IMR-90 (cell line): ENCODE measurements around the gene ZMYND11. TPM values are rescaled to one million over a fixed set of nuclear protein-coding genes. Genes with fewer than 3 reads are reported as not detected.

ENCODE experiments used
- ATAC-seq: fragments of 200-7000 bp; cut with Tn5 transposase; 2 replicates; pipeline ENCODE4 v1.9.1; 2020; ENCODE audit warnings: low read depth, mild to moderate bottlenecking, moderate library complexity
- BruUV-seq: library from RNA; stranded (reverse); fragments of 400-500 nt; replicated peaks from 2 replicates; lab custom pipeline; 2021; lab: Mats Ljungman, UMichigan
- CTCF ChIA-PET: fragments of 300-600 bp; formaldehyde crosslinking; extraction: SDS; loops from one replicate; lab custom pipeline; 2021; ENCODE audit warnings: antibody characterized with exemption; lab: Yijun Ruan, JAX
- POLR2A ChIA-PET: fragments of 300-600 bp; sonication (Branson Sonifier 250); formaldehyde crosslinking; loops from one replicate; lab custom pipeline; 2022; ENCODE audit warnings: antibody characterized with exemption; ENCODE audit not compliant: unreplicated experiment; lab: Charles Lee
- DNase-seq: peaks from one replicate; pipeline ENCODE4 v3.0.0; 2013
- H2AFZ ChIP-seq: replicated peaks from 2 replicates; pipeline ENCODE3; 2013; ENCODE audit warnings: low read length, mild to moderate bottlenecking; ENCODE audit not compliant: poor library complexity
- H2AK5ac ChIP-seq: 2 replicates; pipeline ENCODE4 v1.6.1; 2013; ENCODE audit warnings: low read depth, low read length, inconsistent platforms
- H2AK9ac ChIP-seq: replicated peaks from 2 replicates; pipeline ENCODE3; 2013; ENCODE audit warnings: mild to moderate bottlenecking, low read depth, low read length, moderate library complexity; ENCODE audit not compliant: poor library complexity
- H2BK120ac ChIP-seq: 2 replicates; pipeline ENCODE4 v1.6.1; 2013; ENCODE audit warnings: low read depth, low read length, inconsistent platforms
- H2BK15ac ChIP-seq: 3 replicates; pipeline ENCODE4 v1.6.1; 2013; ENCODE audit warnings: low read depth, low read length, inconsistent platforms
- H2BK20ac ChIP-seq: 2 replicates; pipeline ENCODE4 v1.6.1; 2013; ENCODE audit warnings: low read depth, mild to moderate bottlenecking, inconsistent platforms, low read length, moderate library complexity
- H2BK5ac ChIP-seq: 2 replicates; pipeline ENCODE4 v1.6.1; 2013; ENCODE audit warnings: mild to moderate bottlenecking, low read depth, low read length, inconsistent platforms; ENCODE audit not compliant: poor library complexity, severe bottlenecking
- H3K14ac ChIP-seq: replicated peaks from 2 replicates; pipeline ENCODE4 v1.6.1; 2013; ENCODE audit warnings: low read depth, low read length, inconsistent platforms
- H3K18ac ChIP-seq: 2 replicates; pipeline ENCODE4 v1.6.1; 2013; ENCODE audit warnings: low read depth, low read length, control low read depth
- H3K23ac ChIP-seq: 2 replicates; pipeline ENCODE4 v1.6.1; 2013; ENCODE audit warnings: low read depth, low read length, inconsistent platforms
- H3K27ac ChIP-seq: 2 replicates; pipeline ENCODE4 v1.5.1; 2013; ENCODE audit warnings: mild to moderate bottlenecking, control low read depth, low read length; ENCODE audit not compliant: insufficient read depth
- H3K27me3 ChIP-seq: 2 replicates; pipeline ENCODE4 v1.6.1; 2013; ENCODE audit warnings: low read length; ENCODE audit not compliant: control insufficient read depth, insufficient read depth
- H3K36me3 ChIP-seq: 2 replicates; pipeline ENCODE4 v1.6.1; 2013; ENCODE audit warnings: low read length, mixed read lengths; ENCODE audit not compliant: control insufficient read depth, insufficient read depth
- H3K4ac ChIP-seq: 2 replicates; pipeline ENCODE4 v1.6.1; 2013; ENCODE audit warnings: low read depth, low read length, inconsistent platforms
- H3K4me1 ChIP-seq: 2 replicates; pipeline ENCODE4 v1.6.1; 2013; ENCODE audit warnings: low read length, mixed read lengths; ENCODE audit not compliant: control insufficient read depth, insufficient read depth
- H3K4me2 ChIP-seq: 2 replicates; pipeline ENCODE4 v1.6.1; 2013; ENCODE audit warnings: low read depth, mild to moderate bottlenecking, control low read depth, low read length, moderate library complexity
- H3K4me3 ChIP-seq: 2 replicates; pipeline ENCODE4 v1.5.1; 2013; ENCODE audit warnings: low read depth, mild to moderate bottlenecking, control low read depth, low read length, moderate library complexity; ENCODE audit not compliant: insufficient read depth
- H3K56ac ChIP-seq: 2 replicates; pipeline ENCODE4 v1.6.1; 2013; ENCODE audit warnings: low read length, inconsistent platforms; ENCODE audit not compliant: insufficient read depth; ENCODE audit errors: extremely low read depth
- H3K79me1 ChIP-seq, 2 experiments: 2 replicates each; pipeline ENCODE4 v1.6.1; 2013; ENCODE audit warnings: low read length in 2 of 2, inconsistent platforms in 1 of 2, low read depth in 1 of 2
- H3K9ac ChIP-seq: 2 replicates; pipeline ENCODE4 v1.6.1; 2013; ENCODE audit warnings: low read depth, low read length, control low read depth
- H3K9me1 ChIP-seq: 2 replicates; pipeline ENCODE4 v1.6.1; 2013; ENCODE audit warnings: low read length, inconsistent platforms; ENCODE audit not compliant: insufficient read depth
- H3K9me3 ChIP-seq: 2 replicates; pipeline ENCODE4 v1.6.1; 2013; ENCODE audit warnings: low read length; ENCODE audit not compliant: control insufficient read depth, insufficient read depth
- H4K20me1 ChIP-seq: 2 replicates; pipeline ENCODE4 v1.6.1; 2013; ENCODE audit warnings: low read length, inconsistent platforms; ENCODE audit not compliant: insufficient read depth
- H4K5ac ChIP-seq: 2 replicates; pipeline ENCODE4 v1.6.1; 2013; ENCODE audit warnings: mild to moderate bottlenecking, low read depth, low read length, control low read depth
- H4K8ac ChIP-seq, 2 experiments: 2 replicates each; pipeline ENCODE4 v1.6.1; 2013; ENCODE audit warnings: low read depth in 2 of 2, low read length in 2 of 2, control low read depth in 1 of 2, inconsistent platforms in 1 of 2
- H4K91ac ChIP-seq: 2 replicates; pipeline ENCODE4 v1.6.1; 2013; ENCODE audit warnings: low read depth, low read length, inconsistent platforms; ENCODE audit not compliant: insufficient read depth
- BHLHE40 ChIP-seq: fragments of 150-350 bp; IDR thresholded peaks from 2 replicates; pipeline ENCODE4 v1.6.1; 2016; ENCODE audit warnings: mild to moderate bottlenecking, low read depth, low read length
- MAFK ChIP-seq: IDR thresholded peaks from 2 replicates; pipeline ENCODE4 v1.6.1; 2012; ENCODE audit warnings: low read depth, low read length, improper control_type of control experiment
- MAZ ChIP-seq: IDR thresholded peaks from 2 replicates; pipeline ENCODE4 v1.6.1; 2012; ENCODE audit warnings: low read depth, mild to moderate bottlenecking, low read length, improper control_type of control experiment, moderate library complexity, borderline replicate concordance
- POLR2A ChIP-seq: IDR thresholded peaks from 2 replicates; pipeline ENCODE4 v1.6.1; 2012; ENCODE audit warnings: mild to moderate bottlenecking, low read depth, low read length
- RAD21 ChIP-seq: IDR thresholded peaks from 2 replicates; pipeline ENCODE4 v1.6.1; 2012; ENCODE audit warnings: low read length, improper control_type of control experiment
- RFX5 ChIP-seq: IDR thresholded peaks from 2 replicates; pipeline ENCODE4 v1.8.0; 2012; ENCODE audit warnings: low read depth, mild to moderate bottlenecking, low read length, moderate library complexity
- SMC3 ChIP-seq: fragments of 150-350 bp; IDR thresholded peaks from 2 replicates; pipeline ENCODE4 v1.6.1; 2016; ENCODE audit warnings: low read depth, mild to moderate bottlenecking, antibody characterized with exemption, low read length, moderate library complexity
- WGBS, 2 experiments: methylation state at CpG; one replicate each; pipeline versions ENCODE4 v1.1.5 to v1.1.7; 2013; ENCODE audit warnings: missing lambda C conversion rate in 2 of 2; ENCODE audit not compliant: insufficient read length in 1 of 2; ENCODE audit errors: extremely low coverage in 2 of 2; 5-methylcytosine and 5-hydroxymethylcytosine counted together
- dilution Hi-C: fragments of 300-500 bp; cut with HindIII; formaldehyde crosslinking; loops from one replicate; pipeline ENCODE4 v1.14.3; 2018; ENCODE audit warnings: low sequenced_read_pairs; ENCODE audit not compliant: unreplicated experiment
- in situ Hi-C: fragments of 300-500 bp; cut with MboI; formaldehyde crosslinking; loops from 3 replicates; pipeline ENCODE4 v1.14.3; 2019; ENCODE audit warnings: low sequenced_read_pairs, inconsistent platforms, mixed read lengths
- intact Hi-C: fragments of 100-400 bp; cut with micrococcal nuclease; formaldehyde crosslinking; loops from 2 replicates; pipeline ENCODE4 v1.10.0; 2022
- polyA plus RNA-seq, 3 experiments: library from polyadenylated mRNA; depleted of rRNA; stranded (reverse); fragments of >200 nt; gene quantifications; 2 replicates each; pipeline ENCODE4 v1.2.3, GENCODE V29; 2012; ENCODE audit warnings: low replicate concordance in 1 of 3
- total RNA-seq: library from RNA; depleted of rRNA; stranded (reverse); fragments of >200 nt; gene quantifications from 2 replicates; pipeline ENCODE4 v1.2.3, GENCODE V29; 2012
- TF ChIP-seq, protein P1 (sequence below): conservative IDR thresholded peaks from 2 replicates; pipeline ENCODE4 v1.5.1; 2012; ENCODE audit warnings: mild to moderate bottlenecking, low read depth, low read length, improper control_type of control experiment

Gene ZMYND11
- total and polyA plus RNA-seq, 2 of the 4 experiments (the other 2 are of a cell fraction) = 39.5 to 72.2 TPM

DNA sequence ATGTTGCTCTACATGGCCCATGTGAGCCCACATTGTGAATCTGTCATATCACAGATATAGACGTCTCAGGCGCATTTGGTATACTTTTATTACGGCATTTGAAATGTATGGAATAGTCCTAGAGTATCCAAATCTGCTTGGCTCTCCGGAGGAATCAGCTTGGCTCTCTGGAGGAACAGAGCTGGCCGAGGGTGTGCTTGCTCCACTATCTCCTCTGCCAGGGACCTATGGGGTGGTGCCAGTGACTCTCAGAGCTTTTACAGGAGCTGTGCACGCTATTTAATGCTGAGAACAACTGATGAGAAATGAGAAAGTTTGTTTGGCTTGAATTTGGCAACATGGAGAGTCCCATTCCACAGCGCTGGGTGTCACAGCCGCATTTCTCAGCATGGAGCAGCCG is 144.0 kb downstream of the ZMYND11 start:
- H3K14ac ChIP-seq = no peak overlapping the region
- no peak overlapping the region for H2AK5ac ChIP-seq
- no peak overlapping the region for H4K91ac ChIP-seq
- dilution Hi-C loops (no loop called here), in situ Hi-C loops (no loop called here), intact Hi-C loops (no loop called here)
- TF ChIP-seq MAZ (no peak), BHLHE40 (no peak), POLR2A (no peak), SMC3 (no peak), RFX5 (no peak), RAD21 (no peak), MAFK (no peak)
- TF ChIP-seq, protein P1, sequence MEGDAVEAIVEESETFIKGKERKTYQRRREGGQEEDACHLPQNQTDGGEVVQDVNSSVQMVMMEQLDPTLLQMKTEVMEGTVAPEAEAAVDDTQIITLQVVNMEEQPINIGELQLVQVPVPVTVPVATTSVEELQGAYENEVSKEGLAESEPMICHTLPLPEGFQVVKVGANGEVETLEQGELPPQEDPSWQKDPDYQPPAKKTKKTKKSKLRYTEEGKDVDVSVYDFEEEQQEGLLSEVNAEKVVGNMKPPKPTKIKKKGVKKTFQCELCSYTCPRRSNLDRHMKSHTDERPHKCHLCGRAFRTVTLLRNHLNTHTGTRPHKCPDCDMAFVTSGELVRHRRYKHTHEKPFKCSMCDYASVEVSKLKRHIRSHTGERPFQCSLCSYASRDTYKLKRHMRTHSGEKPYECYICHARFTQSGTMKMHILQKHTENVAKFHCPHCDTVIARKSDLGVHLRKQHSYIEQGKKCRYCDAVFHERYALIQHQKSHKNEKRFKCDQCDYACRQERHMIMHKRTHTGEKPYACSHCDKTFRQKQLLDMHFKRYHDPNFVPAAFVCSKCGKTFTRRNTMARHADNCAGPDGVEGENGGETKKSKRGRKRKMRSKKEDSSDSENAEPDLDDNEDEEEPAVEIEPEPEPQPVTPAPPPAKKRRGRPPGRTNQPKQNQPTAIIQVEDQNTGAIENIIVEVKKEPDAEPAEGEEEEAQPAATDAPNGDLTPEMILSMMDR = no peak
- ATAC-seq = no peak
- H2AK9ac ChIP-seq = no peak overlapping the region
- no peak overlapping the region for H3K23ac ChIP-seq
- no peak overlapping the region for H2BK120ac ChIP-seq
- no peak overlapping the region for H3K18ac ChIP-seq
- no peak overlapping the region for H3K4ac ChIP-seq
- H4K20me1 ChIP-seq = no peaks in the 10 kb centered on the region
- ChIA-PET POLR2A (no interaction called here), CTCF (no interaction called here)
- H4K5ac ChIP-seq = no peak overlapping the region
- peaks cover 24% of the 10 kb centered on the region; the same call in 1 of the 2 replicates for H3K9me1 ChIP-seq
- no peak overlapping the region for H3K27ac ChIP-seq
- 96% methylated on average over 4 of the region's 9 CpGs; no CpG with 5 or more reads in 1 of the 2 experiments for WGBS, 2 experiments
- no peak overlapping the region for H3K4me2 ChIP-seq
- H3K36me3 ChIP-seq = peaks cover 56% of the 10 kb centered on the region
- H2BK20ac ChIP-seq = no peak overlapping the region
- H2BK5ac ChIP-seq = no peak overlapping the region
- no peak overlapping the region for H2AFZ ChIP-seq
- H3K9ac ChIP-seq = no peak overlapping the region
- no peak overlapping the region for H3K4me3 ChIP-seq
- H4K8ac ChIP-seq = no peak overlapping the region
- H3K79me1 ChIP-seq = peaks cover 2 to 27% of the 10 kb centered on the region in 2 experiments; a peak in 3 of 4 replicates
- DNase-seq = no peak
- H2BK15ac ChIP-seq = no peak overlapping the region
- peaks cover 7% of the 10 kb centered on the region for H3K4me1 ChIP-seq
- no TSS peak for BruUV-seq
- no peak overlapping the region for H3K56ac ChIP-seq
- no peaks in the 10 kb centered on the region for H3K9me3 ChIP-seq
- H3K27me3 ChIP-seq = no peaks in the 10 kb centered on the region
